Brain microvascular endothelial cell (primary cell): ENCODE data around the gene B3GNT3.

Source experiments
- DNase-seq: peaks from one replicate; pipeline ENCODE4 v3.0.0-alpha.2; 2020
- H3K27ac ChIP-seq: fragments of 250-450 bp; sonication (Bioruptor Pico); 2 replicates; pipeline ENCODE4 v1.5.1; 2020; ENCODE audit warnings: mild to moderate bottlenecking, moderate library complexity
- H3K27me3 ChIP-seq: fragments of 250-450 bp; sonication (Bioruptor Pico); replicated peaks from 2 replicates; pipeline ENCODE4 v1.5.1; 2020; ENCODE audit warnings: mild to moderate bottlenecking
- H3K36me3 ChIP-seq: fragments of 250-450 bp; sonication (Bioruptor Pico); replicated peaks from 2 replicates; pipeline ENCODE4 v1.5.1; 2020; ENCODE audit warnings: mild to moderate bottlenecking
- H3K4me3 ChIP-seq: 2 replicates; pipeline ENCODE4 v1.5.1; 2011; ENCODE audit warnings: low read depth, mild to moderate bottlenecking, control low read depth, low read length, moderate library complexity
- in situ Hi-C: cut with HindIII; loops from 2 replicates; pipeline ENCODE4 v1.10.0; 2017; ENCODE audit warnings: low sequenced_read_pairs, low pct_ligation_motif_present
- TF ChIP-seq, protein P1 (sequence below): IDR thresholded peaks from 2 replicates; pipeline ENCODE4 v1.5.1; 2011; ENCODE audit warnings: low read depth, mild to moderate bottlenecking, moderate library complexity, low read length, control low read depth, inconsistent platforms; ENCODE audit errors: missing control alignments

The B3GNT3 gene

DNA sequence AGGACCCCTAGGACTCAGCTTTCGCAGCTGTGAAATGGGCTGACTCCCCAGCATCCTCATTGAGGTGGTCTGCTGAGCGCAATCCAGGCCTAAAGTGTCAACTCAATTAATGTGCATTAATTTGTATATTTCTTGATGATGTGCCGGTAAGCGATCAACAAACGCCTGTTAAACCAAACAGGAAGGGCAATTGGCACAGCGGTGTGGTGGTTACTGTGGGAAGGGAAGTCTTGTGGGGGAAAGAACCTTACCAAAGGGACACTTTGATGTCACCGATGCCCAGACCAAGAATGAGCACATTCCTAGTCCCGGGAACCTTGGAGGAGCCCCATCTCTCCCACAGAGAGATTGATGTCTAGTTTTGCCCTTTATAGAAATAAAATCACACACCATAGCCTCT lies 51.2 kb downstream of the B3GNT3 start:
- Histone ChIP-seq H3K4me3 (no peak overlapping the region), H3K27ac (no peak overlapping the region), H3K36me3 (no peaks in the 10 kb centered on the region), H3K27me3 (no peaks in the 10 kb centered on the region)
- in situ Hi-C loops: no loop called here
- TF ChIP-seq, protein P1, sequence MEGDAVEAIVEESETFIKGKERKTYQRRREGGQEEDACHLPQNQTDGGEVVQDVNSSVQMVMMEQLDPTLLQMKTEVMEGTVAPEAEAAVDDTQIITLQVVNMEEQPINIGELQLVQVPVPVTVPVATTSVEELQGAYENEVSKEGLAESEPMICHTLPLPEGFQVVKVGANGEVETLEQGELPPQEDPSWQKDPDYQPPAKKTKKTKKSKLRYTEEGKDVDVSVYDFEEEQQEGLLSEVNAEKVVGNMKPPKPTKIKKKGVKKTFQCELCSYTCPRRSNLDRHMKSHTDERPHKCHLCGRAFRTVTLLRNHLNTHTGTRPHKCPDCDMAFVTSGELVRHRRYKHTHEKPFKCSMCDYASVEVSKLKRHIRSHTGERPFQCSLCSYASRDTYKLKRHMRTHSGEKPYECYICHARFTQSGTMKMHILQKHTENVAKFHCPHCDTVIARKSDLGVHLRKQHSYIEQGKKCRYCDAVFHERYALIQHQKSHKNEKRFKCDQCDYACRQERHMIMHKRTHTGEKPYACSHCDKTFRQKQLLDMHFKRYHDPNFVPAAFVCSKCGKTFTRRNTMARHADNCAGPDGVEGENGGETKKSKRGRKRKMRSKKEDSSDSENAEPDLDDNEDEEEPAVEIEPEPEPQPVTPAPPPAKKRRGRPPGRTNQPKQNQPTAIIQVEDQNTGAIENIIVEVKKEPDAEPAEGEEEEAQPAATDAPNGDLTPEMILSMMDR: no peak
- no peak for DNase-seq

DNA sequence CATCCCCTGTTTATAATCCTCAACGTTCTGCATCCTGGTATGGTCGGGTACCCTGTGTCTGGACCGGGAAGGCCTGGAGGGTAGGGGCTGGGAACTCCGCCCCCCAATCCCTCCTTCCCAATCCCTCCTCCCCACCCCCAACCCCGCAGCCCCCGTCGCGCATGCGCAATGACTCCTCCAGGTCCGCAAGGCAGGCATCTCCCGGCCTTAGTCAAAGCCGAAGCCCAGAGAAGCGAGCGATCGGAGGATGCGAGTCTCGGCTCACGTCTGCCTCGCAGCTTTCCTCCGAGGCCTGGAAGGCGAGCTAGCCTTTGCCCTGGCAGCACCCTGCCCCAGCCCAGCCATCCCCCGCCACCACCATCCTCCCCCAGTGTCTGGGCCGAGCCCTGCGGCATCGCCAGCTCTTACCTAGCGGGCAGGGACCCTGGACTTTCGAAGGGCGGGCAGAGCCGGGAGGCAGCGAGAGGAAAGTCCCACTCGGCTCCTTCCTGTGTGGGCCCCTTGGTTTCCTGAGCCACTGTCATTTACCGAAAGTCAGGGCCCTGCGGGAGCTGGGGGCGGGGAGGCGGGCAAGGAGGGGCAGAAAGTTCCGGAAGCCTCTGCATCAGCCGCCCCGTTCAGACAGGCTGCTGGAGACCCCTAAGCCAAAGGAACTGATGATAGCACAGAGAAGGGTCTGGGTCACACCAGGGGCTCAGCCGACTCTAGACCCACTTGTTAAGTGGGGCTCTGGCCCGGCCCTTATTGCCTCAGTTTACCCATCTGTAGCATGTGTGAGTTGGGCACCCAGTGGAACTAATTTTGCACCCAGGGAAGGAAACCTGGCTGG lies 52.8 kb downstream of the B3GNT3 start, which contains the start of gene JAK3:
Gene JAK3, minus strand, starts transcription at position 445 of the 829 bp plus-strand sequence. CDS start 3,565 bp downstream, outside the sequence.
- Histone ChIP-seq H3K27ac (peak within 1 kb of the TSS; percentile 2), H3K27me3 (no peaks in the 10 kb centered on the region), H3K4me3 (peak within 1 kb of the TSS; percentile 50), H3K36me3 (no peaks in the 10 kb centered on the region)
- DNase-seq: peak; percentile 48
- TF ChIP-seq, protein P1: no peak
- in situ Hi-C loops: no loop called here

DNA sequence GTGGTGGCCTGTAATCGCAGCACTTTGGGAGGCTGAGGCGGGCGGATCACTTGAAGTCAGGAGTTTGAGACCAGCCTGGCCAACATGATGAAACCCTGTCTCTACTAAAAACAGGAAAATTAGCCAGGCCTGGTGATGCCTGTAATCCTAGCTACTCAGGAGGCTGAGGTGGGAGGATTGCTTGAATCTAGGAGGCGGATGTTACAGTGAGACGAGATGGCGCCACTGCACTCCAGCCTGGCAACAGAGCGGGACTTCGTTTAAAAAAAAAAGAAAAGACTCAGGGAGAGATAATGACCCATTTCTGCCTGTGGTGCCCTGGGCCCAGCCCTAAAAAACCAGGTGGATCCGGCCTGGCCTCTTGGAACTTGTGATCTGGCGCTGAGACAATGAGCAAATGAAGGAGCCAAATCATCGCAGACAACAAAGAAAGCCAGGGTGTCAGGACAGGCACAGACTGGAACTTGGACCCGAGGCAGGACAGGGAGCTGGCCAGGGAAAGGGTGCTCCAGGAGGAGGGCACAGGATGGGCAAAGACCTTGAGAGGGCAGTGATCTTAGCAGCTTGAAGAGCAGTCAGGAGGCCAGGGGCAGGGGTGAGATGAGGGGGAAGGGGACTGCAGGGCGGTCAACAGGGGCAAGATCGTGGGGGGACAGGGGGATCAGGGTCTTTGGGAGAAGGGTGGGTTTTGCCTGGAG lies 53.8 kb downstream of the B3GNT3 start:
- in situ Hi-C loops: no loop called here
- no peaks in the 10 kb centered on the region for H3K27me3 ChIP-seq
- no peaks in the 10 kb centered on the region for H3K36me3 ChIP-seq
- no peak overlapping the region for H3K27ac ChIP-seq
- TF ChIP-seq, protein P1: no peak
- no peak overlapping the region for H3K4me3 ChIP-seq
- no peak for DNase-seq

DNA sequence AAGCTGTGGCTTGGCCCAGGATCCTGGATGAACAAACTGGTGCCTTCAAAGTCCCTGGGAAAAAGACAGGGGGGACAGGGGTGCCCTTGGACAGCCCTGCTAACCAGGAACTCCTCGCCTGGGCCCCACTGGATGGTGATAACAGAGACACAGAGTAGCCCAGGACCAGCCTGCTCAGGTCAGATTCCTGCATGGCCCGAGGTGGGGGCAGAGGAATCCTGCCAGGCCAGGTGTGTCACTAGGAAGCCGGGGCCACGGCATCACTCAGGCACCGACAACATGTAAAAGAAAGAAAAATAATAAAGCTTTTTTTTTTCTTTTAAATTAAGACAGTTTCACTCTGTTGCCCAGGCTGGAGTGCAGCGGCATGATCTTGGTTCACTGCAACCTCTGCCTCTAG lies 59.1 kb downstream of the B3GNT3 start:
- no peaks in the 10 kb centered on the region for H3K27me3 ChIP-seq
- in situ Hi-C loops: no loop called here
- TF ChIP-seq, protein P1: no peak
- DNase-seq: no peak
- no peaks in the 10 kb centered on the region for H3K36me3 ChIP-seq
- H3K27ac ChIP-seq: no peak overlapping the region
- no peak overlapping the region for H3K4me3 ChIP-seq

DNA sequence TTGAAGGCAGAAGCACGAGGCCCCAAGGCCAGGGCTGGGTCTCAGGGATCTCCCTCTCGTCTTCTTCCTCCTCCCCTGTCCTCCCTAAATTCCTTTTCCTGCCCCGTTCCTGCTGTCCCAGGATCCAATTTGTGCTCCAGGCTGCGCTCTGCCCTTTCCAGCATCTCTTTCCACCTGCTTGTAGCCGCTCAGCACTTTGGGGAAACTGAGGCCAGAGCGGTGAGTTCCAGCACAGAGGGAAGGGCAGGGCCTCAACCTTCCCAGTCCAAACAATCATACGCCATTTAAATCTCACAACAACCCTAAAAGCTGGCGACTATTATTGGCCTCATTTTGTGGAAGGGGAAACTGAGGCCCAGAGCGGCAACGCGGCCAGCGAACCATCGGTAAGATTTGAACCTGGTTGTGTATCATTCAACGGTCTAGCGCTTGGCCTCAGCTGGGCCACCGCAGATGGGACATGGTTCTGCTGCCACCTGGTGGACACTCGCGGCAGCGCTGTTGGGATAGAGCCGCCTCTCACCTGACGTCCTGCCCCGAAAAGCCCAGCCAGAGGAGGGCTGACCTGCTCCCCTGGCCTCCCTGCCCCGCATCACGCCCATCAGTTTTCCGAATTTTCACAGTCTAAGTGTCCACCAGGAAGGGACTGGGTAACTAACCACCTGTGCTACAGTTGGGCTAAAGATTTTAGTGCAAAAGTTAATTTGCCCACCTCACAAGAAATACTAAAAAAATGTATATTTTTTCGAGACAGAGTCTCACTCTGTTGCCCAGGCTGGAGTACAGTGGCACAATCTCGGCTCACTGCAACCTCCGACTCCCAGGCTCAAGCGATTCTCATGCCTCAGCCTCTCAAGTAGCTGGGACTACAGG lies 60.6 kb downstream of the B3GNT3 start:
- in situ Hi-C loops: no loop called here

More for the DNA sequence above, 60.6 kb downstream of the B3GNT3 start:
- DNase-seq: peak; percentile 51
- no peaks in the 10 kb centered on the region for H3K27me3 ChIP-seq
- no peak overlapping the region for H3K4me3 ChIP-seq
- H3K36me3 ChIP-seq: peaks cover 2% of the 10 kb centered on the region
- H3K27ac ChIP-seq: no peak overlapping the region
- TF ChIP-seq, protein P1: peak; percentile 98
